IMR-90 (cell line): ENCODE data around the gene LIX1. TPM values are rescaled to one million over a fixed set of nuclear protein-coding genes. Genes with fewer than 3 reads are reported as not detected.

Experiments used
- ATAC-seq: fragments of 200-7000 bp; cut with Tn5 transposase; 2 replicates; pipeline ENCODE4 v1.9.1; 2020; ENCODE audit warnings: low read depth, mild to moderate bottlenecking, moderate library complexity
- BruUV-seq: library from RNA; stranded (reverse); fragments of 400-500 nt; replicated peaks from 2 replicates; lab custom pipeline; 2021; lab: Mats Ljungman, UMichigan
- CTCF ChIA-PET: fragments of 300-600 bp; formaldehyde crosslinking; extraction: SDS; loops from one replicate; lab custom pipeline; 2021; ENCODE audit warnings: antibody characterized with exemption; lab: Yijun Ruan, JAX
- POLR2A ChIA-PET: fragments of 300-600 bp; sonication (Branson Sonifier 250); formaldehyde crosslinking; loops from one replicate; lab custom pipeline; 2022; ENCODE audit warnings: antibody characterized with exemption; ENCODE audit not compliant: unreplicated experiment; lab: Charles Lee
- DNase-seq: peaks from one replicate; pipeline ENCODE4 v3.0.0; 2013
- H2AFZ ChIP-seq: replicated peaks from 2 replicates; pipeline ENCODE3; 2013; ENCODE audit warnings: low read length, mild to moderate bottlenecking; ENCODE audit not compliant: poor library complexity
- H2AK5ac ChIP-seq: 2 replicates; pipeline ENCODE4 v1.6.1; 2013; ENCODE audit warnings: low read depth, low read length, inconsistent platforms
- H2AK9ac ChIP-seq: replicated peaks from 2 replicates; pipeline ENCODE3; 2013; ENCODE audit warnings: mild to moderate bottlenecking, low read depth, low read length, moderate library complexity; ENCODE audit not compliant: poor library complexity
- H2BK120ac ChIP-seq: 2 replicates; pipeline ENCODE4 v1.6.1; 2013; ENCODE audit warnings: low read depth, low read length, inconsistent platforms
- H2BK15ac ChIP-seq: 3 replicates; pipeline ENCODE4 v1.6.1; 2013; ENCODE audit warnings: low read depth, low read length, inconsistent platforms
- H2BK20ac ChIP-seq: 2 replicates; pipeline ENCODE4 v1.6.1; 2013; ENCODE audit warnings: low read depth, mild to moderate bottlenecking, inconsistent platforms, low read length, moderate library complexity
- H2BK5ac ChIP-seq: 2 replicates; pipeline ENCODE4 v1.6.1; 2013; ENCODE audit warnings: mild to moderate bottlenecking, low read depth, low read length, inconsistent platforms; ENCODE audit not compliant: poor library complexity, severe bottlenecking
- H3K14ac ChIP-seq: replicated peaks from 2 replicates; pipeline ENCODE4 v1.6.1; 2013; ENCODE audit warnings: low read depth, low read length, inconsistent platforms
- H3K18ac ChIP-seq: 2 replicates; pipeline ENCODE4 v1.6.1; 2013; ENCODE audit warnings: low read depth, low read length, control low read depth
- H3K23ac ChIP-seq: 2 replicates; pipeline ENCODE4 v1.6.1; 2013; ENCODE audit warnings: low read depth, low read length, inconsistent platforms
- H3K27ac ChIP-seq: 2 replicates; pipeline ENCODE4 v1.5.1; 2013; ENCODE audit warnings: mild to moderate bottlenecking, control low read depth, low read length; ENCODE audit not compliant: insufficient read depth
- H3K27me3 ChIP-seq: 2 replicates; pipeline ENCODE4 v1.6.1; 2013; ENCODE audit warnings: low read length; ENCODE audit not compliant: control insufficient read depth, insufficient read depth
- H3K36me3 ChIP-seq: 2 replicates; pipeline ENCODE4 v1.6.1; 2013; ENCODE audit warnings: low read length, mixed read lengths; ENCODE audit not compliant: control insufficient read depth, insufficient read depth
- H3K4ac ChIP-seq: 2 replicates; pipeline ENCODE4 v1.6.1; 2013; ENCODE audit warnings: low read depth, low read length, inconsistent platforms
- H3K4me1 ChIP-seq: 2 replicates; pipeline ENCODE4 v1.6.1; 2013; ENCODE audit warnings: low read length, mixed read lengths; ENCODE audit not compliant: control insufficient read depth, insufficient read depth
- H3K4me2 ChIP-seq: 2 replicates; pipeline ENCODE4 v1.6.1; 2013; ENCODE audit warnings: low read depth, mild to moderate bottlenecking, control low read depth, low read length, moderate library complexity
- H3K4me3 ChIP-seq: 2 replicates; pipeline ENCODE4 v1.5.1; 2013; ENCODE audit warnings: low read depth, mild to moderate bottlenecking, control low read depth, low read length, moderate library complexity; ENCODE audit not compliant: insufficient read depth
- H3K56ac ChIP-seq: 2 replicates; pipeline ENCODE4 v1.6.1; 2013; ENCODE audit warnings: low read length, inconsistent platforms; ENCODE audit not compliant: insufficient read depth; ENCODE audit errors: extremely low read depth
- H3K79me1 ChIP-seq, 2 experiments: 2 replicates each; pipeline ENCODE4 v1.6.1; 2013; ENCODE audit warnings: low read length in 2 of 2, inconsistent platforms in 1 of 2, low read depth in 1 of 2
- H3K9ac ChIP-seq: 2 replicates; pipeline ENCODE4 v1.6.1; 2013; ENCODE audit warnings: low read depth, low read length, control low read depth
- H3K9me1 ChIP-seq: 2 replicates; pipeline ENCODE4 v1.6.1; 2013; ENCODE audit warnings: low read length, inconsistent platforms; ENCODE audit not compliant: insufficient read depth
- H3K9me3 ChIP-seq: 2 replicates; pipeline ENCODE4 v1.6.1; 2013; ENCODE audit warnings: low read length; ENCODE audit not compliant: control insufficient read depth, insufficient read depth
- H4K20me1 ChIP-seq: 2 replicates; pipeline ENCODE4 v1.6.1; 2013; ENCODE audit warnings: low read length, inconsistent platforms; ENCODE audit not compliant: insufficient read depth
- H4K5ac ChIP-seq: 2 replicates; pipeline ENCODE4 v1.6.1; 2013; ENCODE audit warnings: mild to moderate bottlenecking, low read depth, low read length, control low read depth
- H4K8ac ChIP-seq, 2 experiments: 2 replicates each; pipeline ENCODE4 v1.6.1; 2013; ENCODE audit warnings: low read depth in 2 of 2, low read length in 2 of 2, control low read depth in 1 of 2, inconsistent platforms in 1 of 2
- H4K91ac ChIP-seq: 2 replicates; pipeline ENCODE4 v1.6.1; 2013; ENCODE audit warnings: low read depth, low read length, inconsistent platforms; ENCODE audit not compliant: insufficient read depth
- BHLHE40 ChIP-seq: fragments of 150-350 bp; IDR thresholded peaks from 2 replicates; pipeline ENCODE4 v1.6.1; 2016; ENCODE audit warnings: mild to moderate bottlenecking, low read depth, low read length
- CEBPB ChIP-seq: IDR thresholded peaks from 2 replicates; pipeline ENCODE4 v1.6.1; 2012; ENCODE audit warnings: low read depth, low read length, improper control_type of control experiment
- CHD1 ChIP-seq: IDR thresholded peaks from 2 replicates; pipeline ENCODE4 v1.6.1; 2012; ENCODE audit warnings: low read depth, low read length, improper control_type of control experiment
- FOS ChIP-seq: fragments of 150-350 bp; IDR thresholded peaks from 2 replicates; pipeline ENCODE4 v1.6.1; 2016; ENCODE audit warnings: low read depth, low read length
- MAFK ChIP-seq: IDR thresholded peaks from 2 replicates; pipeline ENCODE4 v1.6.1; 2012; ENCODE audit warnings: low read depth, low read length, improper control_type of control experiment
- MAZ ChIP-seq: IDR thresholded peaks from 2 replicates; pipeline ENCODE4 v1.6.1; 2012; ENCODE audit warnings: low read depth, mild to moderate bottlenecking, low read length, improper control_type of control experiment, moderate library complexity, borderline replicate concordance
- MXI1 ChIP-seq: IDR thresholded peaks from 2 replicates; pipeline ENCODE4 v1.6.1; 2012; ENCODE audit warnings: low read depth, mild to moderate bottlenecking, low read length, moderate library complexity, borderline replicate concordance
- NFE2L2 ChIP-seq: fragments of 150-350 bp; IDR thresholded peaks from 2 replicates; pipeline ENCODE4 v1.6.1; 2016; ENCODE audit warnings: low read depth, mild to moderate bottlenecking, low read length
- POLR2A ChIP-seq: IDR thresholded peaks from 2 replicates; pipeline ENCODE4 v1.6.1; 2012; ENCODE audit warnings: mild to moderate bottlenecking, low read depth, low read length
- RAD21 ChIP-seq: IDR thresholded peaks from 2 replicates; pipeline ENCODE4 v1.6.1; 2012; ENCODE audit warnings: low read length, improper control_type of control experiment
- RCOR1 ChIP-seq: IDR thresholded peaks from 2 replicates; pipeline ENCODE4 v1.6.1; 2012; ENCODE audit warnings: mild to moderate bottlenecking, low read length, improper control_type of control experiment; ENCODE audit not compliant: insufficient replicate concordance
- RFX5 ChIP-seq: IDR thresholded peaks from 2 replicates; pipeline ENCODE4 v1.8.0; 2012; ENCODE audit warnings: low read depth, mild to moderate bottlenecking, low read length, moderate library complexity
- SMC3 ChIP-seq: fragments of 150-350 bp; IDR thresholded peaks from 2 replicates; pipeline ENCODE4 v1.6.1; 2016; ENCODE audit warnings: low read depth, mild to moderate bottlenecking, antibody characterized with exemption, low read length, moderate library complexity
- WGBS, 2 experiments: methylation state at CpG; one replicate each; pipeline versions ENCODE4 v1.1.5 to v1.1.7; 2013; ENCODE audit warnings: missing lambda C conversion rate in 2 of 2; ENCODE audit not compliant: insufficient read length in 1 of 2; ENCODE audit errors: extremely low coverage in 2 of 2; 5-methylcytosine and 5-hydroxymethylcytosine counted together
- dilution Hi-C: fragments of 300-500 bp; cut with HindIII; formaldehyde crosslinking; loops from one replicate; pipeline ENCODE4 v1.14.3; 2018; ENCODE audit warnings: low sequenced_read_pairs; ENCODE audit not compliant: unreplicated experiment
- in situ Hi-C: fragments of 300-500 bp; cut with MboI; formaldehyde crosslinking; loops from 3 replicates; pipeline ENCODE4 v1.14.3; 2019; ENCODE audit warnings: low sequenced_read_pairs, inconsistent platforms, mixed read lengths
- intact Hi-C: fragments of 100-400 bp; cut with micrococcal nuclease; formaldehyde crosslinking; loops from 2 replicates; pipeline ENCODE4 v1.10.0; 2022
- polyA plus RNA-seq, 3 experiments: library from polyadenylated mRNA; depleted of rRNA; stranded (reverse); fragments of >200 nt; gene quantifications; 2 replicates each; pipeline ENCODE4 v1.2.3, GENCODE V29; 2012; ENCODE audit warnings: low replicate concordance in 1 of 3
- total RNA-seq: library from RNA; depleted of rRNA; stranded (reverse); fragments of >200 nt; gene quantifications from 2 replicates; pipeline ENCODE4 v1.2.3, GENCODE V29; 2012
- TF ChIP-seq, protein P1 (sequence below): fragments of 150-350 bp; IDR thresholded peaks from 2 replicates; pipeline ENCODE4 v1.6.1; 2017; ENCODE audit warnings: mild to moderate bottlenecking, antibody characterized with exemption, low read length, low read depth
- TF ChIP-seq, protein P2 (sequence below): fragments of 150-350 bp; IDR thresholded peaks from 2 replicates; pipeline ENCODE4 v1.6.1; 2016; ENCODE audit warnings: low read depth, mild to moderate bottlenecking, low read length, moderate library complexity, borderline replicate concordance
- TF ChIP-seq, protein P3 (sequence below): conservative IDR thresholded peaks from 2 replicates; pipeline ENCODE4 v1.5.1; 2012; ENCODE audit warnings: mild to moderate bottlenecking, low read depth, low read length, improper control_type of control experiment

LIX1 gene
- total and polyA plus RNA-seq, 2 of the 4 experiments (the other 2 are of a cell fraction), result not detected

DNA sequence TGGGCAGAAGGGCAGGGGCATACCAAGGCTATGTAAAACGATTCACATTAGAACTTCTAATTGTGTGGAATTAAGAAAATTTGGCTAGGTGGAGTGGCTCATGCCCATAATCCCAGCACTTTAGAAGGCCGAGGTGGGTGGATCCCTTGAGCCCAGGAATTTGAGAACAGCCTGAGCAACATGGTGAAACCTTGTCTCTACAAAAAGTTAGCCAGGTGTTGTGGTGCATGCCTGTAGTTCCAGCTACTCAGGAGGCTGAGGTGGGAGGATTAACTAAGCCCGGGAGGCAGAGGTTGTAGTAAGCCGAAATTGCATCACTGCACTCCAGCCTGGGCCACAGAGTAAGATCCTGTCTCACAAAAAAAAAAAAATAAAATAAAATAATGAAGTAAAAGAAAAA is 65.2 kb downstream of the LIX1 start:
- in situ Hi-C loops (no loop called here), intact Hi-C loops (no loop called here), dilution Hi-C loops (no loop called here)

More for the DNA sequence above, 65.2 kb downstream of the LIX1 start:
- WGBS, 2 experiments, result 86% methylated on average over 1 of the region's 4 CpGs; no CpG with 5 or more reads in 1 of the 2 experiments
- ChIA-PET CTCF (no interaction called here), POLR2A (no interaction called here)
- Histone ChIP-seq H2AK5ac (no peak overlapping the region), H3K4me2 (no peak overlapping the region), H3K18ac (no peak overlapping the region), H2BK15ac (no peak overlapping the region), H3K9me3 (no peaks in the 10 kb centered on the region), H3K79me1 (no peaks in the 10 kb centered on the region), H2BK5ac (no peak overlapping the region), H4K91ac (no peak overlapping the region), H3K14ac (no peak overlapping the region), H3K36me3 (no peaks in the 10 kb centered on the region), H2AFZ (no peak overlapping the region), H4K5ac (no peak overlapping the region), H3K4ac (no peak overlapping the region), H3K23ac (no peak overlapping the region), H2BK120ac (no peak overlapping the region), H3K27ac (no peak overlapping the region), H4K8ac (no peak overlapping the region), H2BK20ac (no peak overlapping the region), H4K20me1 (no peaks in the 10 kb centered on the region), H3K9me1 (no peaks in the 10 kb centered on the region), H3K9ac (no peak overlapping the region), H3K4me3 (no peak overlapping the region), H3K4me1 (no peaks in the 10 kb centered on the region), H3K27me3 (peaks cover 2% of the 10 kb centered on the region), H2AK9ac (no peak overlapping the region), H3K56ac (no peak overlapping the region)
- no TSS peak for BruUV-seq
- ATAC-seq (no peak), DNase-seq (no peak)
- TF ChIP-seq POLR2A (no peak), RFX5 (no peak), CEBPB (no peak), RCOR1 (no peak), NFE2L2 (no peak), MAZ (no peak), RAD21 (no peak), MAFK (no peak), MXI1 (no peak), CHD1 (no peak), FOS (no peak), BHLHE40 (no peak), SMC3 (no peak)
- TF ChIP-seq, protein P1, sequence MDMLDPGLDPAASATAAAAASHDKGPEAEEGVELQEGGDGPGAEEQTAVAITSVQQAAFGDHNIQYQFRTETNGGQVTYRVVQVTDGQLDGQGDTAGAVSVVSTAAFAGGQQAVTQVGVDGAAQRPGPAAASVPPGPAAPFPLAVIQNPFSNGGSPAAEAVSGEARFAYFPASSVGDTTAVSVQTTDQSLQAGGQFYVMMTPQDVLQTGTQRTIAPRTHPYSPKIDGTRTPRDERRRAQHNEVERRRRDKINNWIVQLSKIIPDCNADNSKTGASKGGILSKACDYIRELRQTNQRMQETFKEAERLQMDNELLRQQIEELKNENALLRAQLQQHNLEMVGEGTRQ, result no peak
- TF ChIP-seq, protein P2, sequence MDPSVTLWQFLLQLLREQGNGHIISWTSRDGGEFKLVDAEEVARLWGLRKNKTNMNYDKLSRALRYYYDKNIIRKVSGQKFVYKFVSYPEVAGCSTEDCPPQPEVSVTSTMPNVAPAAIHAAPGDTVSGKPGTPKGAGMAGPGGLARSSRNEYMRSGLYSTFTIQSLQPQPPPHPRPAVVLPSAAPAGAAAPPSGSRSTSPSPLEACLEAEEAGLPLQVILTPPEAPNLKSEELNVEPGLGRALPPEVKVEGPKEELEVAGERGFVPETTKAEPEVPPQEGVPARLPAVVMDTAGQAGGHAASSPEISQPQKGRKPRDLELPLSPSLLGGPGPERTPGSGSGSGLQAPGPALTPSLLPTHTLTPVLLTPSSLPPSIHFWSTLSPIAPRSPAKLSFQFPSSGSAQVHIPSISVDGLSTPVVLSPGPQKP, result no peak
- TF ChIP-seq, protein P3, sequence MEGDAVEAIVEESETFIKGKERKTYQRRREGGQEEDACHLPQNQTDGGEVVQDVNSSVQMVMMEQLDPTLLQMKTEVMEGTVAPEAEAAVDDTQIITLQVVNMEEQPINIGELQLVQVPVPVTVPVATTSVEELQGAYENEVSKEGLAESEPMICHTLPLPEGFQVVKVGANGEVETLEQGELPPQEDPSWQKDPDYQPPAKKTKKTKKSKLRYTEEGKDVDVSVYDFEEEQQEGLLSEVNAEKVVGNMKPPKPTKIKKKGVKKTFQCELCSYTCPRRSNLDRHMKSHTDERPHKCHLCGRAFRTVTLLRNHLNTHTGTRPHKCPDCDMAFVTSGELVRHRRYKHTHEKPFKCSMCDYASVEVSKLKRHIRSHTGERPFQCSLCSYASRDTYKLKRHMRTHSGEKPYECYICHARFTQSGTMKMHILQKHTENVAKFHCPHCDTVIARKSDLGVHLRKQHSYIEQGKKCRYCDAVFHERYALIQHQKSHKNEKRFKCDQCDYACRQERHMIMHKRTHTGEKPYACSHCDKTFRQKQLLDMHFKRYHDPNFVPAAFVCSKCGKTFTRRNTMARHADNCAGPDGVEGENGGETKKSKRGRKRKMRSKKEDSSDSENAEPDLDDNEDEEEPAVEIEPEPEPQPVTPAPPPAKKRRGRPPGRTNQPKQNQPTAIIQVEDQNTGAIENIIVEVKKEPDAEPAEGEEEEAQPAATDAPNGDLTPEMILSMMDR, result no peak
